Neutrophil (primary cell): ENCODE results near the gene MYO18A.
"Not testable (repeated sequence)": the region's sequence is repeated elsewhere in the genome, so short reads cannot be mapped to it uniquely, and the experiment has no call there.

ENCODE experiments used
- H3K27ac ChIP-seq: fragments of 200-600 bp; sonication (generic); 2 replicates; pipeline ENCODE4 v1.5.1; 2016; ENCODE audit warnings: mild to moderate bottlenecking, moderate library complexity
- H3K27me3 ChIP-seq: fragments of 200-600 bp; sonication (generic); 2 replicates; pipeline ENCODE4 v1.6.0; 2016; ENCODE audit warnings: mild to moderate bottlenecking
- H3K36me3 ChIP-seq: fragments of 200-600 bp; sonication (generic); 2 replicates; pipeline ENCODE4 v1.5.1; 2017
- H3K4me1 ChIP-seq, 2 experiments: fragments of 200-600 bp in 1 of 2; sonication (generic) in 1 of 2; 1 replicate in 1 of 2; 2 replicates in 1 of 2; pipeline versions ENCODE4 v1.5.1 to v1.6.1; 2013 to 2016; ENCODE audit warnings: low read depth in 1 of 2, low read length in 1 of 2, mild to moderate bottlenecking in 1 of 2, moderate library complexity in 1 of 2; ENCODE audit not compliant: control insufficient read depth in 1 of 2, insufficient read depth in 1 of 2
- H3K4me3 ChIP-seq, 2 experiments: fragments of 200-600 bp in 1 of 2; sonication (generic) in 1 of 2; 1 replicate in 1 of 2; 2 replicates in 1 of 2; pipeline ENCODE4 v1.5.1; 2013 to 2016; ENCODE audit warnings: low read depth in 1 of 2, low read length in 1 of 2, mild to moderate bottlenecking in 1 of 2, moderate library complexity in 1 of 2
- H3K9me3 ChIP-seq: fragments of 200-600 bp; sonication (generic); 2 replicates; pipeline ENCODE4 v1.5.1; 2016
- TF ChIP-seq, protein P1 (sequence below): fragments of 200-600 bp; sonication (generic); IDR thresholded peaks from 2 replicates; pipeline ENCODE4 v1.5.1; 2016; ENCODE audit warnings: antibody characterized with exemption

MYO18A gene

DNA sequence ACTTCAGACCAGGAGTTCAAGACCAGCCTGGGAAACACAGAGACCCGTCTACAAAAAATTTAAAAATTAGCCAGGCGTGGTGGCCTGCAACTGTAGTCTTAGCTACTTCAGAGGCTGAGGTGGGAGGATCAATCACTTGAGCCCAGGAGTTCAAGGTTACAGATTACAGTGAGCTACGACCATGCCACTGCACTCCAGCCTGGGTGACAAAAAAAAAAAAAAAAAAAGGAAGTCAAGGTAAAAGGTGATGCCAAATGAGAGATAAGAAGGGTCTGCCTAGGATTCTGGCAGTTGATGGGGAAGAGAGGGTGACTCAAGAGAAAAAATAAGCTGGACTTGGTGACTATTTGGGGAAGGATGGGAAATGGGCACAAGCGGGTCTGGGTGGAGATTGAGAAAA lies 32.5 kb downstream of the MYO18A start:
- H3K4me1 ChIP-seq = peaks cover 35% of the 10 kb centered on the region in 2 experiments
- H3K27me3 ChIP-seq = no peaks in the 10 kb centered on the region
- TF ChIP-seq, protein P1, sequence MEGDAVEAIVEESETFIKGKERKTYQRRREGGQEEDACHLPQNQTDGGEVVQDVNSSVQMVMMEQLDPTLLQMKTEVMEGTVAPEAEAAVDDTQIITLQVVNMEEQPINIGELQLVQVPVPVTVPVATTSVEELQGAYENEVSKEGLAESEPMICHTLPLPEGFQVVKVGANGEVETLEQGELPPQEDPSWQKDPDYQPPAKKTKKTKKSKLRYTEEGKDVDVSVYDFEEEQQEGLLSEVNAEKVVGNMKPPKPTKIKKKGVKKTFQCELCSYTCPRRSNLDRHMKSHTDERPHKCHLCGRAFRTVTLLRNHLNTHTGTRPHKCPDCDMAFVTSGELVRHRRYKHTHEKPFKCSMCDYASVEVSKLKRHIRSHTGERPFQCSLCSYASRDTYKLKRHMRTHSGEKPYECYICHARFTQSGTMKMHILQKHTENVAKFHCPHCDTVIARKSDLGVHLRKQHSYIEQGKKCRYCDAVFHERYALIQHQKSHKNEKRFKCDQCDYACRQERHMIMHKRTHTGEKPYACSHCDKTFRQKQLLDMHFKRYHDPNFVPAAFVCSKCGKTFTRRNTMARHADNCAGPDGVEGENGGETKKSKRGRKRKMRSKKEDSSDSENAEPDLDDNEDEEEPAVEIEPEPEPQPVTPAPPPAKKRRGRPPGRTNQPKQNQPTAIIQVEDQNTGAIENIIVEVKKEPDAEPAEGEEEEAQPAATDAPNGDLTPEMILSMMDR = no peak
- no peak overlapping the region for H3K4me3 ChIP-seq
- H3K9me3 ChIP-seq = no peaks in the 10 kb centered on the region
- H3K27ac ChIP-seq = peak overlapping the region; percentile 75
- H3K36me3 ChIP-seq = no peaks in the 10 kb centered on the region

DNA sequence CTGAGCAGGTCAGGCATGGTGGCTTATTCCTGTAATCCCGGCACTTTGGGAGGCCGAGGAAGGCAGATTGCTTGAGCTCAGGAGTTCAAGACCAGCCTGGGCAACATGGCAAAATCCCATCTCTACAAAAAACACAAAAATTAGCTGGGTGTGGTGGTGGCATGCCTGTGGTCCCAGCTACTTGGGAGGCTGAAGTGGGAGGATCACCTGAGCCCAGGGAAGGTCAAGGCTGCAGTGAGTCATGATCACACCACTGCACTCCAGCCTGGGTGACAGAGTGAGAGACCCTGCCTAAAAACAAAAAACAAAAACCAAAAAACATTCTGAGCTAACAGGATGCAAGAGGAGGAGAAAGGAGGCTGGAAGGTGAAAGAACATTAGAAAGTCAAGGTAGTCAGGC lies 33.0 kb downstream of the MYO18A start:
- not testable (repeated sequence) for H3K9me3 ChIP-seq, H3K36me3 ChIP-seq, H3K27ac ChIP-seq, H3K27me3 ChIP-seq, H3K4me3 ChIP-seq
- H3K4me1 ChIP-seq = peaks cover 39% of the 10 kb centered on the region in 2 experiments

DNA sequence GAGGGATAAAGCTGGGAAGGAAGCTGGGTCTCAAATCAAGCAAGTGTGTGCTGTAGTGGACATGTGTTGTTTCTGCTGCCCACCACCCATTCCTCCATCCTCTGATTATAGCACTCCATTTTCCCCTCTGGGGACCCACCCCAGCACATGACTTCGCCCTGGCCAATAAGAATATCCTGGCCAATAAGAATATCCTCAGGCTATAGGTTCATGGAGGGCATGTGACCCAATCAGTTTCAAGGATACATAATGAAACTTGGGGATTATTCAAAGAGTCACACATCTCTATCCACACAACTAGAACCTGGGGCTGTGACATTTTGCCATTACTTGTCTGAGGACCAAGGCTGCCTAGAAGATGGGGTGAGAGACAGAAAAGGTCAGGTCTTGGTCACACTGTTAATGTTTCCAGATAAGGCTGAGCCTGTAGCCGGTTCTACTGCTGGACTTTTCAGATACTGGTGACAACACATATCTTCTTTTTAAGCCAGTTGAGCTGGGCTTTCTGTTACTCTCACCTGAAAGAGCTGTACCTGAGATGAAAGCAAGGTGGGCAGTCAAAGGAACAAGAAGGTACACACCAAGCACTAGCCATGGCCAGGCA lies 33.7 kb downstream of the MYO18A start:
- TF ChIP-seq, protein P1 = no peak
- H3K27ac ChIP-seq = no peak overlapping the region
- peaks cover 46 to 47% of the 10 kb centered on the region in 2 experiments for H3K4me1 ChIP-seq
- no peaks in the 10 kb centered on the region for H3K36me3 ChIP-seq
- no peaks in the 10 kb centered on the region for H3K9me3 ChIP-seq
- no peaks in the 10 kb centered on the region for H3K27me3 ChIP-seq
- no peak overlapping the region for H3K4me3 ChIP-seq

DNA sequence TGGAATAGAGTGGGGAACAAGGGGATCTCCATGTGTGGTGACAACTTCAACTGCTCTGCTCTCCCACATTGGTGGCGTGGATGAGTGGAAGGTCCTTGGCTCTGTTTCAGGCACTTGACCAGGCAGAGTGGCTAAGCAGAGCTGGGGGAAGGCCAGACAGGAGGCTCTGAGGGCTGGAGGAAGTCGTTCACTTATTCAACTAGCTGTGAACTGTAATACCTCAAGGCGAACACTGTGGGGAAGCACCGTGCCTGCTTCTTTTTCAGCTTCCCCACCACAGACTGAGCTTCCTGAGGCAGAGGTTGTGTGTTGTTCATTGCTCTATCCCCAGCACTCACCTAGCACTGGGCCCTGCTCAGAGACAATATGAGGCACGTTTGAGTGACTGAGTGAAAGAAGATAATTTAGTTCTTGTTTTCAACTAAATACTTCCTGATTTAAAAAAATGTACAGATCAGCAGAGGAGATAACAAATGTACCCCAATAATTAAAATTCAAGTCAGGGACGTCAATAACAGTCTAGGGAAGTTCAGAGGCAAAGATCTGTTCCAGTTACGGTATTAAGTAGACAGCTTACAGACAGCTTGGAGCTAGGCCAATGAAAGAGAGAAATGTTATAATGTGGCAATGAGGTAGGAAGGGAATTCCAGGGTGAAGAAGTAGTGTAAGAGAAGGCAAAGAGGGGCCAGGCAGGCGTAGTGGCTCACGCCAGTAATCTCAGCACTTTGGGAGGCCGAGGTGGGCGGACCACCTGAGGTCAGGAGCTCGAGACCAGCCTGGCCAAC lies 34.7 kb downstream of the MYO18A start:
- Histone ChIP-seq H3K27ac (peak overlapping the region; percentile 73), H3K4me3 (no peak overlapping the region), H3K27me3 (no peaks in the 10 kb centered on the region), H3K9me3 (no peaks in the 10 kb centered on the region), H3K36me3 (no peaks in the 10 kb centered on the region), H3K4me1 (peaks cover 56% of the 10 kb centered on the region in 2 experiments)
- TF ChIP-seq, protein P1 = peak; percentile 67

DNA sequence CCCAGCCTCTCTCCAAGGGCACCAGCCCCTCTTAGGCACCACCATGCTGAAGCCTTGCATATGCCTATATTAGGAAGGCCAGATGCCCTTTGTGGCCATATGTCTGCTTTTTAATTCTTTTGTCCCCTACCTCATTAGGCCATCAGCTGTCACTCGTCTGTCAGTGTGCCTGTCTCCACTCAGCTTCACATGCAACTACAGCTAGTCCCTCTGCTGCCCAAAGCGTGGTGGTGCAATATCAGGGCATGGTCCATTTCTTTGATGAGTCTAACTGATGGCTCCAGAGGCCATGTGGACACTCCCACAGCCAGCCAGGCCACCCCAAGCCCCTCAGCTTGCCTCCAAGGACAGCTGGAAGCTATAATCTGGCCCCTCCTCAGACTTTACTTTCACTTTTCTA lies 36.3 kb downstream of the MYO18A start:
- no peaks in the 10 kb centered on the region for H3K27me3 ChIP-seq
- TF ChIP-seq, protein P1 = no peak
- H3K4me1 ChIP-seq = peaks cover 62% of the 10 kb centered on the region in 2 experiments
- H3K36me3 ChIP-seq = no peaks in the 10 kb centered on the region
- no peaks in the 10 kb centered on the region for H3K9me3 ChIP-seq
- H3K27ac ChIP-seq = peak overlapping the region; percentile 27
- no peak overlapping the region for H3K4me3 ChIP-seq

DNA sequence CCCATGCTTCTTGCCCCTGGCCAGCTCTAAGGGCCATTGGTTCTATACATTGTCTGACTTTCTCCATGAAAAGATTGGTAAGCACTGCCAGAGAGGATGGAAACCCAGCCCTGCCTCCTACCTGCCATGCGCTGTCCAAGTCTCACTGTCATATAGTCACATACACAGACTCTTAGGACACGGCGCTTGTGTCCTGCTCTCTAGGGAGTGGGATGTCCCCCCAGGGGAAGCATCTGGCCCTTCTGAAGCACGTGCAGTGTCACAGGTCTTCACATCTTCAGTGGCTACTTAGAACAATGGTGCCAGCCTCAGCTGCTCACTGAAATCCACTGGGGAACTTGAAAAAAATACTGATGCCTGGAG lies 38.7 kb downstream of the MYO18A start:
- H3K27me3 ChIP-seq = no peaks in the 10 kb centered on the region
- no peaks in the 10 kb centered on the region for H3K9me3 ChIP-seq
- peaks cover 68 to 69% of the 10 kb centered on the region in 2 experiments for H3K4me1 ChIP-seq
- H3K36me3 ChIP-seq = peaks cover 5% of the 10 kb centered on the region
- H3K4me3 ChIP-seq = peak overlapping the region; percentile 78 to 79
- TF ChIP-seq, protein P1 = no peak
- peak overlapping the region; percentile 90 for H3K27ac ChIP-seq
